Keratinocyte (primary cell): Measurements from ENCODE around the gene AMIGO2. TPM values are rescaled to one million over a fixed set of nuclear protein-coding genes. Genes with fewer than 3 reads are reported as not detected.

Experiments used
- DNase-seq: peaks from one replicate; pipeline ENCODE4 v3.0.0-alpha.2; 2011; ENCODE audit warnings: low read depth, missing footprints, low spot score
- FAIRE-seq: peaks from 2 replicates; lab custom pipeline; 2011; peaks lifted over from hg19 to GRCh38; lab: Jason Lieb, UNC
- H2AFZ ChIP-seq: 2 replicates; pipeline ENCODE4 v1.6.0; 2012; ENCODE audit warnings: low read length, control low read depth, inconsistent platforms; ENCODE audit not compliant: control insufficient read depth
- H3K27ac ChIP-seq: 2 replicates; pipeline ENCODE4 v1.5.1; 2011; ENCODE audit warnings: low read length; ENCODE audit not compliant: control insufficient read depth, insufficient read depth
- H3K27me3 ChIP-seq: 3 replicates; pipeline ENCODE4 v1.6.0; 2011; ENCODE audit warnings: low read length; ENCODE audit not compliant: control insufficient read depth, insufficient read depth; ENCODE audit errors: extremely low read depth
- H3K36me3 ChIP-seq, 2 experiments: 2 replicates in 1 of 2; 3 replicates in 1 of 2; pipeline ENCODE4 v1.5.1; 2011; ENCODE audit warnings: low read length in 2 of 2, mild to moderate bottlenecking in 1 of 2; ENCODE audit not compliant: control insufficient read depth in 2 of 2, insufficient read depth in 2 of 2; ENCODE audit errors: extremely low read depth in 1 of 2
- H3K4me1 ChIP-seq: 3 replicates; pipeline ENCODE4 v1.5.1; 2011; ENCODE audit warnings: low read length; ENCODE audit not compliant: control insufficient read depth, insufficient read depth; ENCODE audit errors: extremely low read depth
- H3K4me2 ChIP-seq: 3 replicates; pipeline ENCODE4 v1.6.0; 2011; ENCODE audit warnings: low read depth, low read length; ENCODE audit not compliant: control insufficient read depth, insufficient read depth; ENCODE audit errors: extremely low read depth
- H3K4me3 ChIP-seq, 3 experiments: fragments of 200-600 bp in 1 of 3; sonication (generic) in 1 of 3; 2 replicates in 2 of 3; 3 replicates in 1 of 3; pipeline ENCODE4 v1.5.1; 2011 to 2016; ENCODE audit warnings: low read length in 3 of 3, mild to moderate bottlenecking in 3 of 3, control low read depth in 2 of 3, inconsistent platforms in 1 of 3, low read depth in 1 of 3, mixed read lengths in 1 of 3, mixed run types in 1 of 3, moderate library complexity in 1 of 3; ENCODE audit not compliant: control insufficient read depth in 2 of 3, insufficient read depth in 2 of 3; ENCODE audit errors: extremely low read depth in 1 of 3
- H3K79me2 ChIP-seq: 2 replicates; pipeline ENCODE4 v1.6.0; 2012; ENCODE audit warnings: low read length; ENCODE audit not compliant: control insufficient read depth, insufficient read depth
- H3K9ac ChIP-seq: 3 replicates; pipeline ENCODE4 v1.6.0; 2011; ENCODE audit warnings: low read length; ENCODE audit not compliant: control insufficient read depth, insufficient read depth; ENCODE audit errors: extremely low read depth
- H3K9me1 ChIP-seq: 3 replicates; pipeline ENCODE4 v1.6.0; 2011; ENCODE audit warnings: low read length; ENCODE audit not compliant: control insufficient read depth, insufficient read depth; ENCODE audit errors: extremely low read depth
- H3K9me3 ChIP-seq: 2 replicates; pipeline ENCODE4 v1.5.1; 2012; ENCODE audit warnings: low read depth, low read length; ENCODE audit not compliant: control insufficient read depth
- H4K20me1 ChIP-seq: 3 replicates; pipeline ENCODE4 v1.6.0; 2011; ENCODE audit warnings: low read length; ENCODE audit not compliant: control insufficient read depth, insufficient read depth; ENCODE audit errors: extremely low read depth
- EZH2 ChIP-seq: IDR thresholded peaks from one replicate; pipeline ENCODE4 v1.6.1; 2012; ENCODE audit warnings: inconsistent platforms, mild to moderate bottlenecking, low read length, moderate library complexity
- dilution Hi-C: fragments of 300-500 bp; cut with MboI; formaldehyde crosslinking; loops from one replicate; pipeline ENCODE4 v1.7.0; 2020; ENCODE audit warnings: low sequenced_read_pairs; ENCODE audit not compliant: extremely low pct_ligation_motif_present
- polyA plus RNA-seq, 5 experiments: library from polyadenylated mRNA; depleted of rRNA in 3 of 5; stranded (reverse) in 3 of 5; stranded (forward) in 1 of 5; unstranded in 1 of 5; fragments of >200 nt; gene quantifications; 1 replicate in 1 of 5; 2 replicates in 3 of 5; 3 replicates in 1 of 5; pipeline versions ENCODE4 v1.2.1 to v1.2.3, GENCODE V29; 2011 to 2012; ENCODE audit warnings: missing spikeins in 2 of 5, low read depth in 1 of 5, low replicate concordance in 1 of 5
- TF ChIP-seq, protein P1 (sequence below), 3 experiments: IDR thresholded peaks in 1 of 3; conservative IDR thresholded peaks in 1 of 3; optimal IDR thresholded peaks in 1 of 3; 2 replicates in 2 of 3; 3 replicates in 1 of 3; pipeline versions ENCODE3 to v1.5.1; 2011; ENCODE audit warnings: low read length in 3 of 3, mild to moderate bottlenecking in 3 of 3, moderate library complexity in 2 of 3, control low read depth in 1 of 3, inconsistent platforms in 1 of 3; ENCODE audit not compliant: insufficient read depth in 2 of 3; ENCODE audit errors: extremely low read depth in 1 of 3

Gene AMIGO2
- polyA plus RNA-seq, 1 donor (not counting 4 experiments of a cell fraction or from before 2014, with no cell fraction given), result 71.3 TPM

DNA sequence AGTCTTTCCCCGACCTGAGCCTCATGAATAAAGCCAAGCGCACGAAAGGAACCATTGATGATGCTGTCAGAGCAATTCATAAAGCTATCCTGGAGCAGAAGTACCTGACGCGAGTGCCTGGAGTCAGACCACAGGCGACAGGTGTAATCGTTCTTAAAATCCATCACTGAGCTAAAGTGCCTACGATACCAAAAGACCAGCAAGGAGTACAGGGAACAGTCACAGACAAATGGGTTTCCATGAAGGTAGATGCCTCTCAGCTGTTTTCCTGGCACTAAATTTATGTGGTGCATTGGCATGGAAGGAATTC is 1.7 kb downstream of the AMIGO2 start:
- TF ChIP-seq, protein P1, sequence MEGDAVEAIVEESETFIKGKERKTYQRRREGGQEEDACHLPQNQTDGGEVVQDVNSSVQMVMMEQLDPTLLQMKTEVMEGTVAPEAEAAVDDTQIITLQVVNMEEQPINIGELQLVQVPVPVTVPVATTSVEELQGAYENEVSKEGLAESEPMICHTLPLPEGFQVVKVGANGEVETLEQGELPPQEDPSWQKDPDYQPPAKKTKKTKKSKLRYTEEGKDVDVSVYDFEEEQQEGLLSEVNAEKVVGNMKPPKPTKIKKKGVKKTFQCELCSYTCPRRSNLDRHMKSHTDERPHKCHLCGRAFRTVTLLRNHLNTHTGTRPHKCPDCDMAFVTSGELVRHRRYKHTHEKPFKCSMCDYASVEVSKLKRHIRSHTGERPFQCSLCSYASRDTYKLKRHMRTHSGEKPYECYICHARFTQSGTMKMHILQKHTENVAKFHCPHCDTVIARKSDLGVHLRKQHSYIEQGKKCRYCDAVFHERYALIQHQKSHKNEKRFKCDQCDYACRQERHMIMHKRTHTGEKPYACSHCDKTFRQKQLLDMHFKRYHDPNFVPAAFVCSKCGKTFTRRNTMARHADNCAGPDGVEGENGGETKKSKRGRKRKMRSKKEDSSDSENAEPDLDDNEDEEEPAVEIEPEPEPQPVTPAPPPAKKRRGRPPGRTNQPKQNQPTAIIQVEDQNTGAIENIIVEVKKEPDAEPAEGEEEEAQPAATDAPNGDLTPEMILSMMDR (optimal IDR thresholded peaks at IDR 0.05 in 1 of 3, IDR thresholded peaks at IDR 0.05 in 1 of 3, conservative IDR thresholded peaks at IDR 0.05 in 1 of 3; ENCODE audit: extremely low read depth in 1 of 3, insufficient read depth in 2 of 3, low read length in 3 of 3), result no peak
- no peak for TF ChIP-seq EZH2
- Histone ChIP-seq H4K20me1 (no peaks in the 10 kb centered on the region), H3K79me2 (peaks cover 42% of the 10 kb centered on the region), H3K36me3 (peaks cover 5 to 21% of the 10 kb centered on the region in 2 experiments), H3K9me3 (no peaks in the 10 kb centered on the region), H3K4me2 (peak overlapping the region; percentile 92), H3K27ac (no peak overlapping the region), H3K4me3 (peak overlapping the region; percentile 67 to 92 (median 71)), H2AFZ (no peak overlapping the region), H3K4me1 (peaks cover 44% of the 10 kb centered on the region), H3K9ac (peak overlapping the region; percentile 93), H3K27me3 (no peaks in the 10 kb centered on the region), H3K9me1 (no peaks in the 10 kb centered on the region)
- dilution Hi-C loops, result no loop called here
- FAIRE-seq (peak; percentile 23), DNase-seq (no peak)

DNA sequence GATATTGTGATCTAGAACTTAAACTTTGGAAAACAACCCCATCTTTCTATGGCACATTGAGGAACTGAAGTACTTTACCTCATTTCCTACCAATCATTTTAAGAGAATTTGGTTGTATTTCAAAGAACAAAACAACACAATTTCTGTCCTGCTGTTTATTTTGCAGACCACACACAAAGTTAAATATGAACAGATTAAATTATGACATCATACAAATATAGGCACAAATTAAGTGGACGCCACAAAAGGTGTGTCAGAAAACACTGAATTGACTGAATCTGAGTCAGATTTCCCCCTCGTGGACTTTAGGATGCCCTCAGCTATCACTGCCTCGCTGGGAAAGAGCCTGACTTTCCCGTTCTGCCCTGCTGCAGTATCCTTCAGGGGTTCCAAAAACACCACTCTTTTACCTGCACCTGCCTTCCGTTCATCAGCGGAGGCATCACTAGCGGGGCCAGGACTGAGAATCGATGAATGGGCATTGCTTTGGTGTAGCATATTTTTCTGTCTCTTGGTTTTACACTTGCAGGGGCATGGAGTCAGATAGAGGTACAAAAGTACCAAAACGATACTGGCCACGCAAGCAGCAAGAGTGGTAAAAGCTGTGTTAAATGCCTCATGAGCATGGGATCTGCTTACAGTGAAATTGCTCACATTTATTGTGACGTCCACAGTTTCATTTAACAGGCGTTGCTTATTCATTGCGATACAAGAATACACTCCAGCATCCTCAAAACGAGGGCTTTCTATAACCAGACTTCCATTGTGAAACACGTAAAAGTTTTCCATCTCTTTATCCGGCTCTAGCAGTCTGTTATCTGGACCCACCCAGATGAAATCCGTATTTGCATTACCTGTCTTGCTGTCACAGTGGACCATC is 2.3 kb downstream of the AMIGO2 start:
- Histone ChIP-seq H3K36me3 (peaks cover 5 to 21% of the 10 kb centered on the region in 2 experiments), H3K9me3 (no peaks in the 10 kb centered on the region), H3K9me1 (no peaks in the 10 kb centered on the region), H3K27me3 (no peaks in the 10 kb centered on the region), H3K4me2 (peak overlapping the region; percentile 92), H4K20me1 (no peaks in the 10 kb centered on the region), H3K4me3 (peak overlapping the region; percentile 67 to 92 (median 71)), H2AFZ (no peak overlapping the region), H3K9ac (no peak overlapping the region), H3K27ac (no peak overlapping the region), H3K4me1 (peaks cover 38% of the 10 kb centered on the region), H3K79me2 (peaks cover 42% of the 10 kb centered on the region)
- no peak for TF ChIP-seq EZH2
- TF ChIP-seq, protein P1 (optimal IDR thresholded peaks at IDR 0.05 in 1 of 3, IDR thresholded peaks at IDR 0.05 in 1 of 3, conservative IDR thresholded peaks at IDR 0.05 in 1 of 3; ENCODE audit: extremely low read depth in 1 of 3, insufficient read depth in 2 of 3, low read length in 3 of 3), result no peak
- FAIRE-seq (no peak), DNase-seq (no peak)
- dilution Hi-C loops, result no loop called here
